Neural progenitor cell (in vitro differentiated cells): ENCODE measurements around the gene CLEC7A. TPM values are rescaled to one million over a fixed set of nuclear protein-coding genes. Genes with fewer than 3 reads are reported as not detected.
A peak's percentile ranks its signal among the peaks of the same experiment; 100 is the strongest.

Experiments used
- DNase-seq: peaks from one replicate; pipeline ENCODE4 v3.0.0-alpha.2; 2016; ENCODE audit warnings: low spot score
- H2AFZ ChIP-seq: fragments of 200-600 bp; sonication (generic); replicated peaks from 2 replicates; pipeline ENCODE4 v1.6.1; 2016; ENCODE audit warnings: antibody characterized with exemption
- H3F3A ChIP-seq: fragments of 200-600 bp; sonication (generic); 2 replicates; pipeline ENCODE4 v1.6.1; 2016; ENCODE audit warnings: antibody characterized with exemption, low read depth
- H3K27ac ChIP-seq: fragments of 200-600 bp; sonication (generic); 2 replicates; pipeline ENCODE4 v1.5.1; 2016; ENCODE audit warnings: mild to moderate bottlenecking
- H3K27me3 ChIP-seq: fragments of 200-600 bp; sonication (generic); 2 replicates; pipeline ENCODE4 v1.6.1; 2016; ENCODE audit warnings: mild to moderate bottlenecking, moderate library complexity
- H3K36me3 ChIP-seq: fragments of 200-600 bp; sonication (generic); 2 replicates; pipeline ENCODE4 v1.5.1; 2016
- H3K4me1 ChIP-seq: fragments of 200-600 bp; sonication (generic); 2 replicates; pipeline ENCODE4 v1.6.1; 2016; ENCODE audit warnings: mixed run types
- H3K4me2 ChIP-seq: fragments of 200-600 bp; sonication (generic); 2 replicates; pipeline ENCODE4 v1.6.1; 2016
- H3K4me3 ChIP-seq: fragments of 200-600 bp; sonication (generic); 2 replicates; pipeline ENCODE4 v1.5.1; 2016
- H3K79me2 ChIP-seq: fragments of 200-600 bp; sonication (generic); 2 replicates; pipeline ENCODE4 v1.6.1; 2016; ENCODE audit warnings: low read depth
- H3K9ac ChIP-seq: fragments of 200-600 bp; sonication (generic); 2 replicates; pipeline ENCODE4 v1.6.1; 2016
- H3K9me3 ChIP-seq: fragments of 200-600 bp; sonication (generic); 2 replicates; pipeline ENCODE4 v1.5.1; 2016; ENCODE audit warnings: low read depth
- H4K20me1 ChIP-seq: fragments of 200-600 bp; sonication (generic); 2 replicates; pipeline ENCODE4 v1.6.1; 2016; ENCODE audit warnings: low read depth
- H3K27ac Mint-ChIP-seq: 3 replicates; pipeline ENCODE4 v1.8.0; 2021; ENCODE audit warnings: mixed read lengths
- H3K27me3 Mint-ChIP-seq: 2 replicates; pipeline ENCODE4 v1.8.0; 2022; ENCODE audit warnings: low read depth, mild to moderate bottlenecking, inconsistent platforms, moderate library complexity, mixed read lengths; ENCODE audit not compliant: insufficient read depth
- H3K36me3 Mint-ChIP-seq: 3 replicates; pipeline ENCODE4 v1.8.0; 2021; ENCODE audit warnings: mixed read lengths
- H3K4me1 Mint-ChIP-seq: 3 replicates; pipeline ENCODE4 v1.8.0; 2021; ENCODE audit warnings: mixed read lengths
- H3K4me3 Mint-ChIP-seq: 3 replicates; pipeline ENCODE4 v1.8.0; 2021; ENCODE audit warnings: mild to moderate bottlenecking, moderate library complexity, mixed read lengths
- H3K9me3 Mint-ChIP-seq: 3 replicates; pipeline ENCODE4 v1.8.0; 2020; ENCODE audit warnings: mixed read lengths
- EZH2 ChIP-seq: fragments of 200-600 bp; sonication (generic); IDR thresholded peaks from 2 replicates; pipeline ENCODE4 v1.6.1; 2017; ENCODE audit warnings: antibody characterized with exemption, mild to moderate bottlenecking, moderate library complexity
- EZH2phosphoT487 ChIP-seq: fragments of 200-600 bp; sonication (generic); IDR thresholded peaks from 2 replicates; pipeline ENCODE4 v1.6.1; 2017; ENCODE audit warnings: antibody characterized with exemption
- total RNA-seq: library from RNA; depleted of rRNA; stranded (reverse); fragments of >200 nt; gene quantifications from 2 replicates; pipeline ENCODE4 v1.2.3, GENCODE V29; 2015; ENCODE audit warnings: low replicate concordance
- TF ChIP-seq, protein P1 (sequence below): fragments of 200-600 bp; sonication (generic); IDR thresholded peaks from 2 replicates; pipeline ENCODE4 v1.5.1; 2017; ENCODE audit warnings: antibody characterized with exemption, mild to moderate bottlenecking

The CLEC7A gene
- total RNA-seq, 1 donor from 2014 or later, result not detected

DNA sequence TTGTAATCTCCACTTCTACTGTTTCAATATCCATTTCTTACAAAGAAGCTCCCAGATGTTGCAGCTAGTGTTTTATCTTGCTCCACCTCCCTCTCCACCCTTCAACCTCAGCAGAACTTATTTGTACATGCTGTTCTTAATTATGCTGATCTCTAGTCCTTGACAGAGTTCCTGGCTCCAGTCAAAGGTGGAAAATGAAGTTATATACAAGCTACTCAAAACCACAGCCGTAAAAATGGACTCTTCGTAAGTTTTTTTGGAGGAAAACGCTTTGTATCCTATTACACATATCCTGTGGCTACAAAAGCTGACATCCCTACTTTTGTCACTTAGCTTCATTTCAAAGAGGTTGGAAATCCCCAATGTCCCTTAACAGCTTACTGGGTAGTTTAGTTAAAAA is 32.5 kb downstream of the CLEC7A start:
- H3K9me3 ChIP-seq, result no peaks in the 10 kb centered on the region
- no peaks in the 10 kb centered on the region for H3K36me3 Mint-ChIP-seq
- no peak overlapping the region for H3K27ac Mint-ChIP-seq
- H3K4me1 ChIP-seq, result peaks cover 8% of the 10 kb centered on the region
- H3K27ac ChIP-seq, result no peak overlapping the region
- H3K9me3 Mint-ChIP-seq, result no peaks in the 10 kb centered on the region
- H3K4me2 ChIP-seq, result no peak overlapping the region
- no peak overlapping the region for H3K4me3 Mint-ChIP-seq
- H2AFZ ChIP-seq, result peak overlapping the region; percentile 45
- no peaks in the 10 kb centered on the region for H3K27me3 ChIP-seq
- no peak overlapping the region for H3K4me3 ChIP-seq
- no peak for DNase-seq
- no peaks in the 10 kb centered on the region for H3K36me3 ChIP-seq
- no peaks in the 10 kb centered on the region for H3K27me3 Mint-ChIP-seq
- peaks cover 7% of the 10 kb centered on the region for H3F3A ChIP-seq
- no peak overlapping the region for H3K9ac ChIP-seq
- peaks cover 14% of the 10 kb centered on the region for H3K4me1 Mint-ChIP-seq
- TF ChIP-seq EZH2phosphoT487 (no peak), EZH2 (no peak)
- TF ChIP-seq, protein P1, sequence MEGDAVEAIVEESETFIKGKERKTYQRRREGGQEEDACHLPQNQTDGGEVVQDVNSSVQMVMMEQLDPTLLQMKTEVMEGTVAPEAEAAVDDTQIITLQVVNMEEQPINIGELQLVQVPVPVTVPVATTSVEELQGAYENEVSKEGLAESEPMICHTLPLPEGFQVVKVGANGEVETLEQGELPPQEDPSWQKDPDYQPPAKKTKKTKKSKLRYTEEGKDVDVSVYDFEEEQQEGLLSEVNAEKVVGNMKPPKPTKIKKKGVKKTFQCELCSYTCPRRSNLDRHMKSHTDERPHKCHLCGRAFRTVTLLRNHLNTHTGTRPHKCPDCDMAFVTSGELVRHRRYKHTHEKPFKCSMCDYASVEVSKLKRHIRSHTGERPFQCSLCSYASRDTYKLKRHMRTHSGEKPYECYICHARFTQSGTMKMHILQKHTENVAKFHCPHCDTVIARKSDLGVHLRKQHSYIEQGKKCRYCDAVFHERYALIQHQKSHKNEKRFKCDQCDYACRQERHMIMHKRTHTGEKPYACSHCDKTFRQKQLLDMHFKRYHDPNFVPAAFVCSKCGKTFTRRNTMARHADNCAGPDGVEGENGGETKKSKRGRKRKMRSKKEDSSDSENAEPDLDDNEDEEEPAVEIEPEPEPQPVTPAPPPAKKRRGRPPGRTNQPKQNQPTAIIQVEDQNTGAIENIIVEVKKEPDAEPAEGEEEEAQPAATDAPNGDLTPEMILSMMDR, result no peak
- no peaks in the 10 kb centered on the region for H3K79me2 ChIP-seq
- H4K20me1 ChIP-seq, result no peaks in the 10 kb centered on the region

DNA sequence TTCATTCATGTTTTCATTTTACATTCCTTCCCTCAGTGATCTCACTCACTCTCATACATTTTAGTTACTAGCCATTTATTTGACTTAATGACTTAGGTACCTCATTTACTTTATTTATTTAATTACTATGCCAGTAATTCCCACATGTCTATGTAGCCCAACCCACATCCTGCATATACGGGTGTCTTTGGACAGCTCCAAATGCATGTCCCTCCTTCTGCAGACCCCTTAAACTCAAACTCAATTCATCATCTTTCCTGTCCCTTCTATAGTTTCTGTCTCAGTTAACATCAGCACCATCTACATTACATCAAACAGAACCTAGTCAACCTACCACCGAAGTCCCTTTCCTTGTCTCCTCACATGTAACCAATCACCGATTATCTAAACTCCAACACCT is 34.0 kb downstream of the CLEC7A start:
- no peaks in the 10 kb centered on the region for H3K27me3 ChIP-seq
- Mint-ChIP-seq H3K27ac (no peak overlapping the region), H3K36me3 (no peaks in the 10 kb centered on the region), H3K4me1 (peaks cover 14% of the 10 kb centered on the region), H3K27me3 (peaks cover under 1% of the 10 kb centered on the region), H3K4me3 (no peak overlapping the region), H3K9me3 (no peaks in the 10 kb centered on the region)
- DNase-seq, result no peak
- no peaks in the 10 kb centered on the region for H3K79me2 ChIP-seq
- no peak overlapping the region for H3K4me2 ChIP-seq
- no peaks in the 10 kb centered on the region for H4K20me1 ChIP-seq
- peaks cover 7% of the 10 kb centered on the region for H3F3A ChIP-seq
- TF ChIP-seq EZH2, result no peak
- TF ChIP-seq EZH2phosphoT487, result no peak
- TF ChIP-seq, protein P1, result no peak
- H3K4me3 ChIP-seq, result no peak overlapping the region
- H2AFZ ChIP-seq, result no peak overlapping the region
- no peak overlapping the region for H3K9ac ChIP-seq
- H3K36me3 ChIP-seq, result no peaks in the 10 kb centered on the region
- H3K9me3 ChIP-seq, result no peaks in the 10 kb centered on the region
- H3K4me1 ChIP-seq, result peaks cover 8% of the 10 kb centered on the region
- H3K27ac ChIP-seq, result no peak overlapping the region

DNA sequence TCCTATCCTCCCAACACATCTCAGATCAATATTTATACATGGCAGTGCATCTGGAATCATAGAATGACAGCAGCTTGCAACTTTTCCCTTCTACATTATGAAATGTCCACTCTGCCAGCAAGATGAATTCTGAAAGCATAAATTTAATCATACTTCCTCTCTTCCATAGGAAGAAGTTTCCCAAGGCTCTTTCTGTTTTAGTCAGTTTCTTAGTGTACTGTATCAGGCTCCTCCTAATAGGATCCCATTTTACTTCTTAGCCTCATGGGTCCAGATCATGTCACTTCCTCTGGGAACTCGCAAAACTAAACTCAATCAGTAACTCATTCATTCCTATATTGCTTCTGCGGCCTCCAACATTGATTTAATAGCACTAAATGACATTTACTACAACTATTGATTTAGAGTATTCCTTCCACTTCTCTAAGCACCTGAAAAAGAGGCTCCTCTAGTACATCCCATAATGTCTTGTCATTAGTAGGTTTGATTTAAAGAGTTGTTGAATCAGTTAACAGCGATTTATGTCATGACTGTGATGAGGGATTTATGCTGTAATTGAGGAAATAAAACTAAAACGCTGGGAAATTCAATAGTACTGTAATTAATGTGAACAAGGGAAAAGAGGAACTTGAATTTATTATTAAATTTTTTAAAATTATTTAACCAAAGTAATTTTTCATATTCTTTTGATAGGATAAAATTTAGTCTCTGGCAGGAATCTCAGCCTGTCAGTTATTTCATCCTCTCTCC is 35.2 kb downstream of the CLEC7A start:
- H4K20me1 ChIP-seq, result no peaks in the 10 kb centered on the region
- no peaks in the 10 kb centered on the region for H3K36me3 Mint-ChIP-seq
- no peak overlapping the region for H3K9ac ChIP-seq
- no peaks in the 10 kb centered on the region for H3K79me2 ChIP-seq
- peaks cover 20% of the 10 kb centered on the region for H3K4me1 Mint-ChIP-seq
- no peak overlapping the region for H3K4me3 Mint-ChIP-seq
- TF ChIP-seq, protein P1, result no peak
- no peak for TF ChIP-seq EZH2
- no peak for TF ChIP-seq EZH2phosphoT487
- no peak overlapping the region for H3K27ac Mint-ChIP-seq
- H3K9me3 ChIP-seq, result no peaks in the 10 kb centered on the region
- peaks cover 9% of the 10 kb centered on the region for H3K4me1 ChIP-seq
- H2AFZ ChIP-seq, result no peak overlapping the region
- no peaks in the 10 kb centered on the region for H3K27me3 ChIP-seq
- DNase-seq, result no peak
- H3K9me3 Mint-ChIP-seq, result no peaks in the 10 kb centered on the region
- H3K4me3 ChIP-seq, result no peak overlapping the region
- no peak overlapping the region for H3K4me2 ChIP-seq
- H3K27ac ChIP-seq, result no peak overlapping the region
- peaks cover 3% of the 10 kb centered on the region for H3K27me3 Mint-ChIP-seq
- H3K36me3 ChIP-seq, result no peaks in the 10 kb centered on the region
- H3F3A ChIP-seq, result peaks cover 7% of the 10 kb centered on the region
